Measurements from ENCODE around the gene TACC2. TPM values are rescaled to one million over a fixed set of nuclear protein-coding genes. Genes with fewer than 3 reads are reported as not detected.

Gene TACC2
- total and polyA plus RNA-seq, 2 experiments from 2014 or later: 30.8 to 35.9 TPM

DNA sequence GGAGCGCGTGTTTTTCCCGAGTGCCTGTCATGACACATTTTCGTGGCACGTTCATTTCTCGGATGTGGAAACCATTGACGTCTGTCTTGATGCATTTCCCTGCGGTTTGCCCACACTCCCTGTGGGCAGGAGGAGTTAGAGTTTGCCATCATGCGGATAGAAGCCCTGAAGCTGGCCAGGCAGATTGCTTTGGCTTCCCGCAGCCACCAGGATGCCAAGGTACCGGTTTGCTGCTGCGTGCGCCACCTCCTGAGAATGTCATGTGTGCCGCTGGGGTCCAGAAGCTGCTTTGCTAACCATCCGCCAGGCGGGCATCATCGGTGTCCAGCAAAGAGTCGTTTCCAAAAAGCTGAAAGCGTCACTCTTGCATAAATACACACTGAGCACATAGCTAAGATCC, 241.3 kb downstream of the TACC2 start:
- TF ChIP-seq STAT1 (IDR thresholded peaks at IDR 0.05; ENCODE audit: unreplicated experiment) (no peak), NANOG (IDR thresholded peaks at IDR 0.05; ENCODE audit: borderline replicate concordance) (no peak), JUNB (IDR thresholded peaks at IDR 0.05; ENCODE audit: unreplicated experiment) (no peak), POLR2AphosphoS5 (IDR thresholded peaks at IDR 0.05; ENCODE audit: low read depth) (no peak), EZH2phosphoT487 (IDR thresholded peaks at IDR 0.05; ENCODE audit: unreplicated experiment) (no peak), ZNF331 (CRISPR knock-in tag; IDR thresholded peaks at IDR 0.05; ENCODE audit: low read depth) (no peak), ZNF114 (CRISPR knock-in tag; IDR thresholded peaks at IDR 0.05) (no peak), CREB1 (CRISPR knock-in tag; IDR thresholded peaks at IDR 0.05; ENCODE audit: low read depth) (no peak), EZH2 (IDR thresholded peaks at IDR 0.05; ENCODE audit: low read depth, unreplicated experiment) (no peak)
- TF ChIP-seq, protein P1, sequence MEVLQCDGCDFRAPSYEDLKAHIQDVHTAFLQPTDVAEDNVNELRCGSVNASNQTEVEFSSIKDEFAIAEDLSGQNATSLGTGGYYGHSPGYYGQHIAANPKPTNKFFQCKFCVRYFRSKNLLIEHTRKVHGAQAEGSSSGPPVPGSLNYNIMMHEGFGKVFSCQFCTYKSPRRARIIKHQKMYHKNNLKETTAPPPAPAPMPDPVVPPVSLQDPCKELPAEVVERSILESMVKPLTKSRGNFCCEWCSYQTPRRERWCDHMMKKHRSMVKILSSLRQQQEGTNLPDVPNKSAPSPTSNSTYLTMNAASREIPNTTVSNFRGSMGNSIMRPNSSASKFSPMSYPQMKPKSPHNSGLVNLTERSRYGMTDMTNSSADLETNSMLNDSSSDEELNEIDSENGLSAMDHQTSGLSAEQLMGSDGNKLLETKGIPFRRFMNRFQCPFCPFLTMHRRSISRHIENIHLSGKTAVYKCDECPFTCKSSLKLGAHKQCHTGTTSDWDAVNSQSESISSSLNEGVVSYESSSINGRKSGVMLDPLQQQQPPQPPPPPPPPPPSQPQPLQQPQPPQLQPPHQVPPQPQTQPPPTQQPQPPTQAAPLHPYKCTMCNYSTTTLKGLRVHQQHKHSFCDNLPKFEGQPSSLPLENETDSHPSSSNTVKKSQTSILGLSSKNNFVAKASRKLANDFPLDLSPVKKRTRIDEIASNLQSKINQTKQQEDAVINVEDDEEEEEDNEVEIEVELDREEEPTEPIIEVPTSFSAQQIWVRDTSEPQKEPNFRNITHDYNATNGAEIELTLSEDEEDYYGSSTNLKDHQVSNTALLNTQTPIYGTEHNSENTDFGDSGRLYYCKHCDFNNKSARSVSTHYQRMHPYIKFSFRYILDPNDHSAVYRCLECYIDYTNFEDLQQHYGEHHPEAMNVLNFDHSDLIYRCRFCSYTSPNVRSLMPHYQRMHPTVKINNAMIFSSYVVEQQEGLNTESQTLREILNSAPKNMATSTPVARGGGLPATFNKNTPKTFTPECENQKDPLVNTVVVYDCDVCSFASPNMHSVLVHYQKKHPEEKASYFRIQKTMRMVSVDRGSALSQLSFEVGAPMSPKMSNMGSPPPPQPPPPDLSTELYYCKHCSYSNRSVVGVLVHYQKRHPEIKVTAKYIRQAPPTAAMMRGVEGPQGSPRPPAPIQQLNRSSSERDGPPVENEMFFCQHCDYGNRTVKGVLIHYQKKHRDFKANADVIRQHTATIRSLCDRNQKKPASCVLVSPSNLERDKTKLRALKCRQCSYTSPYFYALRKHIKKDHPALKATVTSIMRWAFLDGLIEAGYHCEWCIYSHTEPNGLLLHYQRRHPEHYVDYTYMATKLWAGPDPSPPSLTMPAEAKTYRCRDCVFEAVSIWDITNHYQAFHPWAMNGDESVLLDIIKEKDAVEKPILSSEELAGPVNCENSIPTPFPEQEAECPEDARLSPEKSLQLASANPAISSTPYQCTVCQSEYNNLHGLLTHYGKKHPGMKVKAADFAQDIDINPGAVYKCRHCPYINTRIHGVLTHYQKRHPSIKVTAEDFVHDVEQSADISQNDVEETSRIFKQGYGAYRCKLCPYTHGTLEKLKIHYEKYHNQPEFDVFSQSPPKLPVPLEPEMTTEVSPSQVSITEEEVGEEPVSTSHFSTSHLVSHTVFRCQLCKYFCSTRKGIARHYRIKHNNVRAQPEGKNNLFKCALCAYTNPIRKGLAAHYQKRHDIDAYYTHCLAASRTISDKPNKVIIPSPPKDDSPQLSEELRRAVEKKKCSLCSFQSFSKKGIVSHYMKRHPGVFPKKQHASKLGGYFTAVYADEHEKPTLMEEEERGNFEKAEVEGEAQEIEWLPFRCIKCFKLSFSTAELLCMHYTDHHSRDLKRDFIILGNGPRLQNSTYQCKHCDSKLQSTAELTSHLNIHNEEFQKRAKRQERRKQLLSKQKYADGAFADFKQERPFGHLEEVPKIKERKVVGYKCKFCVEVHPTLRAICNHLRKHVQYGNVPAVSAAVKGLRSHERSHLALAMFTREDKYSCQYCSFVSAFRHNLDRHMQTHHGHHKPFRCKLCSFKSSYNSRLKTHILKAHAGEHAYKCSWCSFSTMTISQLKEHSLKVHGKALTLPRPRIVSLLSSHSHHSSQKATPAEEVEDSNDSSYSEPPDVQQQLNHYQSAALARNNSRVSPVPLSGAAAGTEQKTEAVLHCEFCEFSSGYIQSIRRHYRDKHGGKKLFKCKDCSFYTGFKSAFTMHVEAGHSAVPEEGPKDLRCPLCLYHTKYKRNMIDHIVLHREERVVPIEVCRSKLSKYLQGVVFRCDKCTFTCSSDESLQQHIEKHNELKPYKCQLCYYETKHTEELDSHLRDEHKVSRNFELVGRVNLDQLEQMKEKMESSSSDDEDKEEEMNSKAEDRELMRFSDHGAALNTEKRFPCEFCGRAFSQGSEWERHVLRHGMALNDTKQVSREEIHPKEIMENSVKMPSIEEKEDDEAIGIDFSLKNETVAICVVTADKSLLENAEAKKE (CRISPR knock-in tag; IDR thresholded peaks at IDR 0.05): no peak
- TF ChIP-seq, protein P2, sequence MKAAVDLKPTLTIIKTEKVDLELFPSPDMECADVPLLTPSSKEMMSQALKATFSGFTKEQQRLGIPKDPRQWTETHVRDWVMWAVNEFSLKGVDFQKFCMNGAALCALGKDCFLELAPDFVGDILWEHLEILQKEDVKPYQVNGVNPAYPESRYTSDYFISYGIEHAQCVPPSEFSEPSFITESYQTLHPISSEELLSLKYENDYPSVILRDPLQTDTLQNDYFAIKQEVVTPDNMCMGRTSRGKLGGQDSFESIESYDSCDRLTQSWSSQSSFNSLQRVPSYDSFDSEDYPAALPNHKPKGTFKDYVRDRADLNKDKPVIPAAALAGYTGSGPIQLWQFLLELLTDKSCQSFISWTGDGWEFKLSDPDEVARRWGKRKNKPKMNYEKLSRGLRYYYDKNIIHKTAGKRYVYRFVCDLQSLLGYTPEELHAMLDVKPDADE (IDR thresholded peaks at IDR 0.05): no peak
- TF ChIP-seq, protein P3, sequence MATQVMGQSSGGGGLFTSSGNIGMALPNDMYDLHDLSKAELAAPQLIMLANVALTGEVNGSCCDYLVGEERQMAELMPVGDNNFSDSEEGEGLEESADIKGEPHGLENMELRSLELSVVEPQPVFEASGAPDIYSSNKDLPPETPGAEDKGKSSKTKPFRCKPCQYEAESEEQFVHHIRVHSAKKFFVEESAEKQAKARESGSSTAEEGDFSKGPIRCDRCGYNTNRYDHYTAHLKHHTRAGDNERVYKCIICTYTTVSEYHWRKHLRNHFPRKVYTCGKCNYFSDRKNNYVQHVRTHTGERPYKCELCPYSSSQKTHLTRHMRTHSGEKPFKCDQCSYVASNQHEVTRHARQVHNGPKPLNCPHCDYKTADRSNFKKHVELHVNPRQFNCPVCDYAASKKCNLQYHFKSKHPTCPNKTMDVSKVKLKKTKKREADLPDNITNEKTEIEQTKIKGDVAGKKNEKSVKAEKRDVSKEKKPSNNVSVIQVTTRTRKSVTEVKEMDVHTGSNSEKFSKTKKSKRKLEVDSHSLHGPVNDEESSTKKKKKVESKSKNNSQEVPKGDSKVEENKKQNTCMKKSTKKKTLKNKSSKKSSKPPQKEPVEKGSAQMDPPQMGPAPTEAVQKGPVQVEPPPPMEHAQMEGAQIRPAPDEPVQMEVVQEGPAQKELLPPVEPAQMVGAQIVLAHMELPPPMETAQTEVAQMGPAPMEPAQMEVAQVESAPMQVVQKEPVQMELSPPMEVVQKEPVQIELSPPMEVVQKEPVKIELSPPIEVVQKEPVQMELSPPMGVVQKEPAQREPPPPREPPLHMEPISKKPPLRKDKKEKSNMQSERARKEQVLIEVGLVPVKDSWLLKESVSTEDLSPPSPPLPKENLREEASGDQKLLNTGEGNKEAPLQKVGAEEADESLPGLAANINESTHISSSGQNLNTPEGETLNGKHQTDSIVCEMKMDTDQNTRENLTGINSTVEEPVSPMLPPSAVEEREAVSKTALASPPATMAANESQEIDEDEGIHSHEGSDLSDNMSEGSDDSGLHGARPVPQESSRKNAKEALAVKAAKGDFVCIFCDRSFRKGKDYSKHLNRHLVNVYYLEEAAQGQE (IDR thresholded peaks at IDR 0.05; ENCODE audit: unreplicated experiment): no peak
- TF ChIP-seq, protein P4, sequence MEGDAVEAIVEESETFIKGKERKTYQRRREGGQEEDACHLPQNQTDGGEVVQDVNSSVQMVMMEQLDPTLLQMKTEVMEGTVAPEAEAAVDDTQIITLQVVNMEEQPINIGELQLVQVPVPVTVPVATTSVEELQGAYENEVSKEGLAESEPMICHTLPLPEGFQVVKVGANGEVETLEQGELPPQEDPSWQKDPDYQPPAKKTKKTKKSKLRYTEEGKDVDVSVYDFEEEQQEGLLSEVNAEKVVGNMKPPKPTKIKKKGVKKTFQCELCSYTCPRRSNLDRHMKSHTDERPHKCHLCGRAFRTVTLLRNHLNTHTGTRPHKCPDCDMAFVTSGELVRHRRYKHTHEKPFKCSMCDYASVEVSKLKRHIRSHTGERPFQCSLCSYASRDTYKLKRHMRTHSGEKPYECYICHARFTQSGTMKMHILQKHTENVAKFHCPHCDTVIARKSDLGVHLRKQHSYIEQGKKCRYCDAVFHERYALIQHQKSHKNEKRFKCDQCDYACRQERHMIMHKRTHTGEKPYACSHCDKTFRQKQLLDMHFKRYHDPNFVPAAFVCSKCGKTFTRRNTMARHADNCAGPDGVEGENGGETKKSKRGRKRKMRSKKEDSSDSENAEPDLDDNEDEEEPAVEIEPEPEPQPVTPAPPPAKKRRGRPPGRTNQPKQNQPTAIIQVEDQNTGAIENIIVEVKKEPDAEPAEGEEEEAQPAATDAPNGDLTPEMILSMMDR (conservative IDR thresholded peaks at IDR 0.05; ENCODE audit: low read depth in 2 of 2): no peak
- no peaks in the 10 kb centered on the region for H3F3A ChIP-seq (replicated peaks; ENCODE audit: low read depth)
- H3K4me3 ChIP-seq: no peak overlapping the region
- H3K9me2 ChIP-seq (ENCODE audit: insufficient read depth): no peaks in the 10 kb centered on the region
- no peaks in the 10 kb centered on the region for H3K27me3 ChIP-seq (ENCODE audit: insufficient read depth)
- Mint-ChIP-seq H3K27me3 (ENCODE audit: insufficient read depth, low read depth, poor library complexity) (peaks cover 2% of the 10 kb centered on the region), H3K36me3 (ENCODE audit: low read depth) (peaks cover 56% of the 10 kb centered on the region), H3K27ac (no peak overlapping the region), H3K4me3 (no peak overlapping the region), H3K9me3 (no peaks in the 10 kb centered on the region), H3K4me1 (no peaks in the 10 kb centered on the region)
- no peak for ATAC-seq
- H3K4me2 ChIP-seq: no peak overlapping the region
- DNase-seq (ENCODE audit: low spot score): no peak
- H3K4me1 ChIP-seq (ENCODE audit: insufficient read depth): no peaks in the 10 kb centered on the region
- H3K27ac ChIP-seq (ENCODE audit: low read depth): no peak overlapping the region
- H3K36me3 ChIP-seq (ENCODE audit: insufficient read depth): peaks cover 27% of the 10 kb centered on the region
- no peaks in the 10 kb centered on the region for H3K79me2 ChIP-seq (replicated peaks; ENCODE audit: insufficient read depth)
- H2AFZ ChIP-seq: no peak overlapping the region
- H4K20me1 ChIP-seq (replicated peaks; ENCODE audit: insufficient read depth): no peaks in the 10 kb centered on the region
